Keratinocyte (primary cell): ENCODE measurements around the gene SLC2A5. TPM values are rescaled to one million over a fixed set of nuclear protein-coding genes. Genes with fewer than 3 reads are reported as not detected.

Experiments used
- DNase-seq: peaks from one replicate; pipeline ENCODE4 v3.0.0-alpha.2; 2011; ENCODE audit warnings: low read depth, missing footprints, low spot score
- FAIRE-seq: peaks from 2 replicates; lab custom pipeline; 2011; peaks lifted over from hg19 to GRCh38; lab: Jason Lieb, UNC
- H2AFZ ChIP-seq: 2 replicates; pipeline ENCODE4 v1.6.0; 2012; ENCODE audit warnings: low read length, control low read depth, inconsistent platforms; ENCODE audit not compliant: control insufficient read depth
- H3K27ac ChIP-seq: 2 replicates; pipeline ENCODE4 v1.5.1; 2011; ENCODE audit warnings: low read length; ENCODE audit not compliant: control insufficient read depth, insufficient read depth
- H3K27me3 ChIP-seq: 3 replicates; pipeline ENCODE4 v1.6.0; 2011; ENCODE audit warnings: low read length; ENCODE audit not compliant: control insufficient read depth, insufficient read depth; ENCODE audit errors: extremely low read depth
- H3K36me3 ChIP-seq, 2 experiments: 2 replicates in 1 of 2; 3 replicates in 1 of 2; pipeline ENCODE4 v1.5.1; 2011; ENCODE audit warnings: low read length in 2 of 2, mild to moderate bottlenecking in 1 of 2; ENCODE audit not compliant: control insufficient read depth in 2 of 2, insufficient read depth in 2 of 2; ENCODE audit errors: extremely low read depth in 1 of 2
- H3K4me1 ChIP-seq: 3 replicates; pipeline ENCODE4 v1.5.1; 2011; ENCODE audit warnings: low read length; ENCODE audit not compliant: control insufficient read depth, insufficient read depth; ENCODE audit errors: extremely low read depth
- H3K4me2 ChIP-seq: 3 replicates; pipeline ENCODE4 v1.6.0; 2011; ENCODE audit warnings: low read depth, low read length; ENCODE audit not compliant: control insufficient read depth, insufficient read depth; ENCODE audit errors: extremely low read depth
- H3K4me3 ChIP-seq, 3 experiments: fragments of 200-600 bp in 1 of 3; sonication (generic) in 1 of 3; 2 replicates in 2 of 3; 3 replicates in 1 of 3; pipeline ENCODE4 v1.5.1; 2011 to 2016; ENCODE audit warnings: low read length in 3 of 3, mild to moderate bottlenecking in 3 of 3, control low read depth in 2 of 3, inconsistent platforms in 1 of 3, low read depth in 1 of 3, mixed read lengths in 1 of 3, mixed run types in 1 of 3, moderate library complexity in 1 of 3; ENCODE audit not compliant: control insufficient read depth in 2 of 3, insufficient read depth in 2 of 3; ENCODE audit errors: extremely low read depth in 1 of 3
- H3K79me2 ChIP-seq: 2 replicates; pipeline ENCODE4 v1.6.0; 2012; ENCODE audit warnings: low read length; ENCODE audit not compliant: control insufficient read depth, insufficient read depth
- H3K9ac ChIP-seq: 3 replicates; pipeline ENCODE4 v1.6.0; 2011; ENCODE audit warnings: low read length; ENCODE audit not compliant: control insufficient read depth, insufficient read depth; ENCODE audit errors: extremely low read depth
- H3K9me1 ChIP-seq: 3 replicates; pipeline ENCODE4 v1.6.0; 2011; ENCODE audit warnings: low read length; ENCODE audit not compliant: control insufficient read depth, insufficient read depth; ENCODE audit errors: extremely low read depth
- H3K9me3 ChIP-seq: 2 replicates; pipeline ENCODE4 v1.5.1; 2012; ENCODE audit warnings: low read depth, low read length; ENCODE audit not compliant: control insufficient read depth
- H4K20me1 ChIP-seq: 3 replicates; pipeline ENCODE4 v1.6.0; 2011; ENCODE audit warnings: low read length; ENCODE audit not compliant: control insufficient read depth, insufficient read depth; ENCODE audit errors: extremely low read depth
- CTCF ChIP-seq, 3 experiments: IDR thresholded peaks in 1 of 3; conservative IDR thresholded peaks in 1 of 3; optimal IDR thresholded peaks in 1 of 3; 2 replicates in 2 of 3; 3 replicates in 1 of 3; pipeline versions ENCODE3 to v1.5.1; 2011; ENCODE audit warnings: low read length in 3 of 3, mild to moderate bottlenecking in 3 of 3, moderate library complexity in 2 of 3, control low read depth in 1 of 3, inconsistent platforms in 1 of 3; ENCODE audit not compliant: insufficient read depth in 2 of 3; ENCODE audit errors: extremely low read depth in 1 of 3
- EZH2 ChIP-seq: IDR thresholded peaks from one replicate; pipeline ENCODE4 v1.6.1; 2012; ENCODE audit warnings: inconsistent platforms, mild to moderate bottlenecking, low read length, moderate library complexity
- dilution Hi-C: fragments of 300-500 bp; cut with MboI; formaldehyde crosslinking; loops from one replicate; pipeline ENCODE4 v1.7.0; 2020; ENCODE audit warnings: low sequenced_read_pairs; ENCODE audit not compliant: extremely low pct_ligation_motif_present
- polyA plus RNA-seq, 5 experiments: library from polyadenylated mRNA; depleted of rRNA in 3 of 5; stranded (reverse) in 3 of 5; stranded (forward) in 1 of 5; unstranded in 1 of 5; fragments of >200 nt; gene quantifications; 1 replicate in 1 of 5; 2 replicates in 3 of 5; 3 replicates in 1 of 5; pipeline versions ENCODE4 v1.2.1 to v1.2.3, GENCODE V29; 2011 to 2012; ENCODE audit warnings: missing spikeins in 2 of 5, low read depth in 1 of 5, low replicate concordance in 1 of 5

Gene SLC2A5
- polyA plus RNA-seq, 1 donor (not counting 4 experiments of a cell fraction or from before 2014, with no cell fraction given) = 0.77 TPM

DNA sequence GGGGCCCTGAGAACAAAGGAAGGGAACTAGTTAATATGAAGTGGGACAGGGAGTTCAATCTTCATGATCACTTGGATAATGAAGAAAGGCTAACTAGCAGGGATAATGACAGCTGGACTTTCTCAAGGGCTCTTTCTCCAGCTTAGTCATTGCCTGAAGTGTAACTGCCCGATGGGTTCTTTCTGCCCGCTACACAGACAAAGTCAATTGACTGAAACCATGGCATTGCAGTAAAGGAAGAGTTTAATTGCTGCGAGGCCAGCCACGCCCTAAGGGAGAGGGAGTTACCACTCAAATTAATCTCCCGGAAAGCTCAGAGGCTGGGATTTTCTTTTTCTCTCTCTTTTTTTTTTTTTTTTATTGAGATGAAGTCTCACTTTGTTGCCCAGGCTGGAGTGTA, 16.6 kb upstream of the SLC2A5 start:
- H3K36me3 ChIP-seq = no peaks in the 10 kb centered on the region
- H3K9me3 ChIP-seq = no peaks in the 10 kb centered on the region
- no peaks in the 10 kb centered on the region for H3K27me3 ChIP-seq
- peak overlapping the region; percentile 26 for H3K27ac ChIP-seq
- no peak for FAIRE-seq
- no peaks in the 10 kb centered on the region for H3K79me2 ChIP-seq
- no peak overlapping the region for H3K4me3 ChIP-seq
- no peak overlapping the region for H3K9ac ChIP-seq
- no peaks in the 10 kb centered on the region for H4K20me1 ChIP-seq
- no peak overlapping the region for H2AFZ ChIP-seq
- dilution Hi-C loops = no loop called here
- no peaks in the 10 kb centered on the region for H3K9me1 ChIP-seq
- TF ChIP-seq EZH2 = no peak
- TF ChIP-seq CTCF (optimal IDR thresholded peaks at IDR 0.05 in 1 of 3, IDR thresholded peaks at IDR 0.05 in 1 of 3, conservative IDR thresholded peaks at IDR 0.05 in 1 of 3; ENCODE audit: extremely low read depth in 1 of 3, insufficient read depth in 2 of 3, low read length in 3 of 3) = no peak
- peak overlapping the region; percentile 77 for H3K4me2 ChIP-seq
- peaks cover 29% of the 10 kb centered on the region for H3K4me1 ChIP-seq
- no peak for DNase-seq

GRCh38 chr1:9085306-9085940, 16.0 kb upstream of the SLC2A5 start:
- Histone ChIP-seq H3K4me2 (peak overlapping the region; percentile 77), H3K27ac (peak overlapping the region; percentile 43), H3K9me3 (no peaks in the 10 kb centered on the region), H3K4me3 (peak overlapping the region in 2 of 3 experiments; percentile 14 to 38), H3K36me3 (no peaks in the 10 kb centered on the region), H3K79me2 (no peaks in the 10 kb centered on the region), H3K9ac (no peak overlapping the region), H3K4me1 (peaks cover 36% of the 10 kb centered on the region), H4K20me1 (no peaks in the 10 kb centered on the region), H3K9me1 (no peaks in the 10 kb centered on the region), H3K27me3 (no peaks in the 10 kb centered on the region), H2AFZ (peak overlapping the region; percentile 68)
- no peak for TF ChIP-seq CTCF (optimal IDR thresholded peaks at IDR 0.05 in 1 of 3, IDR thresholded peaks at IDR 0.05 in 1 of 3, conservative IDR thresholded peaks at IDR 0.05 in 1 of 3; ENCODE audit: extremely low read depth in 1 of 3, insufficient read depth in 2 of 3, low read length in 3 of 3)
- no peak for TF ChIP-seq EZH2
- dilution Hi-C loops = no loop called here
- DNase-seq (no peak), FAIRE-seq (peak; percentile 63)
